ENCODE data around the gene NDUFV3.
"Not testable (repeated sequence)": the region's sequence is repeated elsewhere in the genome, so short reads cannot be mapped to it uniquely, and the experiment has no call there.

The NDUFV3 gene

GRCh38 chr21:42937034-42937940 lies 44.2 kb downstream of the NDUFV3 start:
- not testable (repeated sequence) for DNase-seq (ENCODE audit: low read depth)

GRCh38 chr21:42937960-42938605 lies 45.0 kb downstream of the NDUFV3 start:
- DNase-seq (ENCODE audit: low read depth): no peak

GRCh38 chr21:42938606-42938995 lies 45.5 kb downstream of the NDUFV3 start:
- not testable (repeated sequence) for DNase-seq (ENCODE audit: low read depth)

- no peak for DNase-seq (ENCODE audit: low read depth)
These were observed 46.7 kb downstream of the NDUFV3 start for GRCh38 chr21:42939582-42940413.

GRCh38 chr21:42941696-42942085 lies 48.6 kb downstream of the NDUFV3 start:
- no peak for DNase-seq (ENCODE audit: low read depth)

- DNase-seq (ENCODE audit: low read depth): no peak
These were observed 49.1 kb downstream of the NDUFV3 start for GRCh38 chr21:42942244-42942643.

- DNase-seq (ENCODE audit: low read depth): not testable (repeated sequence)
These were observed 56.1 kb downstream of the NDUFV3 start for GRCh38 chr21:42949094-42949755.

- DNase-seq (ENCODE audit: low read depth): not testable (repeated sequence)
These were observed 58.1 kb downstream of the NDUFV3 start for GRCh38 chr21:42951193-42951592.

- DNase-seq (ENCODE audit: low read depth): no peak
These were observed 63.9 kb downstream of the NDUFV3 start for GRCh38 chr21:42956824-42957630.

GRCh38 chr21:42958122-42958521 lies 65.0 kb downstream of the NDUFV3 start:
- not testable (repeated sequence) for DNase-seq (ENCODE audit: low read depth)

- DNase-seq (ENCODE audit: low read depth): no peak
These were observed 66.6 kb downstream of the NDUFV3 start for GRCh38 chr21:42959728-42960127.

- no peak for DNase-seq (ENCODE audit: low read depth)
These were observed 69.4 kb downstream of the NDUFV3 start for GRCh38 chr21:42962380-42963007.
